WERI-Rb-1 (cell line): Measurements from ENCODE around the gene ORC6.
"Not testable (repeated sequence)": the region's sequence is repeated elsewhere in the genome, so short reads cannot be mapped to it uniquely, and the experiment has no call there.

Source experiments
- DNase-seq: peaks from one replicate; pipeline ENCODE4 v3.0.0-alpha.2; 2020
- H3K27ac ChIP-seq: fragments of 250-450 bp; sonication (Bioruptor Pico); 2 replicates; pipeline ENCODE4 v1.5.1; 2020; ENCODE audit warnings: mild to moderate bottlenecking, moderate library complexity
- H3K27me3 ChIP-seq: fragments of 250-450 bp; sonication (Bioruptor Pico); 2 replicates; pipeline ENCODE4 v1.5.1; 2021; ENCODE audit warnings: mild to moderate bottlenecking, low read depth, moderate library complexity; ENCODE audit not compliant: insufficient read depth, severe bottlenecking
- H3K36me3 ChIP-seq: fragments of 250-450 bp; sonication (Bioruptor Pico); 2 replicates; pipeline ENCODE4 v1.5.1; 2020; ENCODE audit warnings: mild to moderate bottlenecking, moderate library complexity
- H3K4me3 ChIP-seq: 2 replicates; pipeline ENCODE4 v1.5.1; 2011; ENCODE audit warnings: low read depth, mild to moderate bottlenecking, control low read depth, low read length
- H3K9me3 ChIP-seq: fragments of 250-450 bp; sonication (Bioruptor Pico); 2 replicates; pipeline ENCODE4 v1.5.1; 2021; ENCODE audit warnings: mild to moderate bottlenecking, moderate library complexity; ENCODE audit not compliant: severe bottlenecking
- CTCF ChIP-seq: IDR thresholded peaks from 2 replicates; pipeline ENCODE4 v1.5.1; 2011; ENCODE audit warnings: low read depth, mild to moderate bottlenecking, control low read depth, inconsistent platforms, low read length

Gene ORC6

GRCh38 chr16:46658925-46659324 lies 30.5 kb upstream of the ORC6 start:
- no peak for TF ChIP-seq CTCF
- Histone ChIP-seq H3K36me3 (peaks cover 40% of the 10 kb centered on the region), H3K27ac (no peak overlapping the region), H3K4me3 (no peak overlapping the region), H3K9me3 (no peaks in the 10 kb centered on the region), H3K27me3 (no peaks in the 10 kb centered on the region)
- DNase-seq: no peak

- no peak for TF ChIP-seq CTCF
- peaks cover 54% of the 10 kb centered on the region for H3K36me3 ChIP-seq
- DNase-seq: no peak
- H3K9me3 ChIP-seq: no peaks in the 10 kb centered on the region
- no peak overlapping the region for H3K27ac ChIP-seq
- no peak overlapping the region for H3K4me3 ChIP-seq
- no peaks in the 10 kb centered on the region for H3K27me3 ChIP-seq
Measured at GRCh38 chr16:46662123-46662522, 27.3 kb upstream of the ORC6 start.

- no peaks in the 10 kb centered on the region for H3K27me3 ChIP-seq
- DNase-seq: peak; percentile 55
- H3K27ac ChIP-seq: no peak overlapping the region
- H3K36me3 ChIP-seq: peaks cover 35% of the 10 kb centered on the region
- peak; percentile 93 for TF ChIP-seq CTCF
- H3K9me3 ChIP-seq: no peaks in the 10 kb centered on the region
- H3K4me3 ChIP-seq: no peak overlapping the region
Measured at GRCh38 chr16:46673320-46674013, 16.0 kb upstream of the ORC6 start.

GRCh38 chr16:46677943-46678342 lies 11.5 kb upstream of the ORC6 start:
- not testable (repeated sequence) for H3K9me3 ChIP-seq, H3K27me3 ChIP-seq
- peaks cover 27% of the 10 kb centered on the region for H3K36me3 ChIP-seq

GRCh38 chr16:46681867-46682266 lies 7.6 kb upstream of the ORC6 start:
- not testable (repeated sequence) for DNase-seq, H3K27ac ChIP-seq, H3K4me3 ChIP-seq, H3K9me3 ChIP-seq, H3K27me3 ChIP-seq
- H3K36me3 ChIP-seq: peaks cover 23% of the 10 kb centered on the region

More at GRCh38 chr16:46677943-46678342, 11.5 kb upstream of the ORC6 start:
- H3K4me3 ChIP-seq, H3K27ac ChIP-seq, DNase-seq: not testable (repeated sequence)

- Histone ChIP-seq H3K27ac (no peak overlapping the region), H3K27me3 (no peaks in the 10 kb centered on the region), H3K36me3 (peaks cover 12% of the 10 kb centered on the region), H3K4me3 (no peak overlapping the region), H3K9me3 (no peaks in the 10 kb centered on the region)
- no peak for DNase-seq
- no peak for TF ChIP-seq CTCF
Measured at GRCh38 chr16:46686815-46687473, 2.5 kb upstream of the ORC6 start.

GRCh38 chr16:46687486-46687885 lies 2.0 kb upstream of the ORC6 start:
- H3K27ac ChIP-seq: no peak overlapping the region
- no peak for TF ChIP-seq CTCF

More at GRCh38 chr16:46687486-46687885, 2.0 kb upstream of the ORC6 start:
- no peak for DNase-seq
- Histone ChIP-seq H3K9me3 (no peaks in the 10 kb centered on the region), H3K27me3 (no peaks in the 10 kb centered on the region), H3K36me3 (peaks cover 17% of the 10 kb centered on the region), H3K4me3 (peak overlapping the region; percentile 72; the same call in 1 of the 2 replicates)
